Right lobe of liver (tissue), 6 donors: Measurements from ENCODE around the gene ZNF408. TPM values are rescaled to one million over a fixed set of nuclear protein-coding genes. Genes with fewer than 3 reads are reported as not detected.

Source experiments
- ATAC-seq, 4 donors: fragments of 200-7000 bp; cut with Tn5 transposase; one replicate each; pipeline ENCODE4 v1.9.1; 2020; ENCODE audit warnings: mild to moderate bottlenecking in 4 of 4, moderate library complexity in 4 of 4
- DNase-seq, 3 donors: peaks; one replicate each; pipeline ENCODE4 v3.0.0-alpha.2; 2020
- H3K27ac ChIP-seq, 3 donors: fragments of 200-600 bp; one replicate each; pipeline ENCODE4 v1.8.0; 2022
- H3K27me3 ChIP-seq, 2 donors: fragments of 200-600 bp; one replicate each; pipeline ENCODE4 v1.8.0; 2022
- H3K36me3 ChIP-seq, 4 donors: fragments of 200-600 bp; sonication (generic) in 1 of 4; one replicate each; pipeline versions ENCODE4 v1.5.1 to v1.8.0; 2017 to 2022; ENCODE audit warnings: control low read depth in 1 of 4
- H3K4me1 ChIP-seq, 4 donors: fragments of 200-600 bp; sonication (generic) in 1 of 4; one replicate each; pipeline versions ENCODE4 v1.5.1 to v1.8.0; 2017 to 2022; ENCODE audit warnings: control low read depth in 1 of 4
- H3K4me3 ChIP-seq, 3 donors: fragments of 200-600 bp; one replicate each; pipeline ENCODE4 v1.8.0; 2022
- H3K9me3 ChIP-seq, 4 donors: fragments of 200-600 bp; sonication (generic) in 1 of 4; one replicate each; pipeline versions ENCODE4 v1.5.1 to v1.8.0; 2017 to 2022; ENCODE audit warnings: control low read depth in 1 of 4
- CTCF ChIP-seq, 4 donors: fragments of 200-600 bp in 3 of 4; fragments of 450-650 bp in 1 of 4; IDR thresholded peaks; one replicate each; pipeline versions ENCODE4 v1.5.1 to v1.8.0; 2016 to 2022; ENCODE audit warnings: antibody characterized with exemption in 4 of 4, mild to moderate bottlenecking in 2 of 4
- POLR2A ChIP-seq: fragments of 450-650 bp; IDR thresholded peaks from one replicate; pipeline ENCODE4 v1.6.1; 2017; ENCODE audit warnings: antibody characterized with exemption, mild to moderate bottlenecking
- WGBS: methylation state at CpG from one replicate; pipeline ENCODE4 v1.1.6; 2018; ENCODE audit warnings: low coverage, low lambda C conversion rate; ENCODE audit not compliant: insufficient coverage; ENCODE audit errors: missing lambda C conversion rate; 5-methylcytosine and 5-hydroxymethylcytosine counted together
- intact Hi-C, 2 donors: fragments of 100-400 bp; cut with DNase I; formaldehyde crosslinking; loops; one replicate each; pipeline versions ENCODE4 v1.11.2 to v1.14.1; 2022
- total RNA-seq, 6 experiments: library from RNA; depleted of rRNA in 2 of 6; stranded (reverse); fragments of >200 nt in 2 of 6; fragmentation: NEBNext Ultra II Directional in 3 of 6; extraction: Animal tissue kit (Norgen Biotek cat#: 25700) in 3 of 6; gene quantifications; one replicate each; pipeline versions ENCODE4 v1.1.0 to v1.2.4, GENCODE V29; 2016 to 2023
- donor health status: DM: no; HTN: yes; CAD: no.
- donor health status: DM: no; HTN: no; CAD: no.
- donor health status: DM: no; HTN: no; CAD: no.
- donor health status: DM: no; HTN: yes; CAD: no.
- donor health status: DM: no; HTN: yes; CAD: no.

ZNF408 gene
- total RNA-seq, 6 experiments from 2014 or later, result 4.0 to 16.3 (median 6.9) TPM

- TF ChIP-seq CTCF (IDR thresholded peaks at IDR 0.05) (no peak), POLR2A (no peak)
- peak in 2 of 4 donors; percentile 17 to 71 for ATAC-seq
- peak in 2 of 3 donors; percentile 48 to 52 for DNase-seq
- Histone ChIP-seq H3K9me3 (no peaks in the 10 kb centered on the region), H3K27me3 (no peaks in the 10 kb centered on the region), H3K36me3 (peaks cover 12 to 71% (median 36%) of the 10 kb centered on the region in 4 donors), H3K4me1 (no peaks in the 10 kb centered on the region), H3K27ac (no peak overlapping the region), H3K4me3 (no peak overlapping the region)
- intact Hi-C loops, result no loop called here
- 76% methylated on average over 7 of the region's 11 CpGs for WGBS
Observed at GRCh38 chr11:46682773-46683752, 17.8 kb upstream of the ZNF408 start.

DNA sequence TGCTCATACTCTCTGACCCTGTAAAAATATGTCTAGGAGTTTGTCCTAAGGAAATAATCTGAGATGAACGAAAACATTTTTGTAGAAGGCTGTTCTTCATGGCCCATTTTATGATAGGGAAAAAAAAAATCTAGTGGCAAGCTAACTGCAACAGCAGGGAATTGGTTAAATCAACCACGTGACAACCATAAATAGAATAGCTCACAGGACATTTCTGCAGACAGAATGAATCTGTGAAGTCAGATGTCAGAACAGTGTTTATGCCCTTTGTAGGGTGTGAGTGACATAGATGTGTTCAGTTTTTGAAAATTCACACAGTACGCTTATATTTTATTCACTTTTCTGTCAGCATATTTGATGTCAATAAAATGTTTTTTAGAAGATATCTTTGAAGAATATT is 16.5 kb upstream of the ZNF408 start:
- H3K27ac ChIP-seq, result no peak overlapping the region
- no peak for TF ChIP-seq POLR2A
- no peak for TF ChIP-seq CTCF (IDR thresholded peaks at IDR 0.05)
- no peaks in the 10 kb centered on the region for H3K4me1 ChIP-seq
- H3K9me3 ChIP-seq, result no peaks in the 10 kb centered on the region
- peaks cover 11 to 67% (median 35%) of the 10 kb centered on the region in 4 donors for H3K36me3 ChIP-seq
- ATAC-seq, result no peak
- no peaks in the 10 kb centered on the region for H3K27me3 ChIP-seq
- 71% methylated on average over 3 of the region's 3 CpGs for WGBS
- no peak overlapping the region for H3K4me3 ChIP-seq
- intact Hi-C loops, result no loop called here
- DNase-seq, result no peak

GRCh38 chr11:46686886-46687795 is 13.7 kb upstream of the ZNF408 start:
- intact Hi-C loops, result no loop called here
- 65% methylated on average over 12 of the region's 15 CpGs for WGBS
- H3K36me3 ChIP-seq, result peaks cover 11 to 42% (median 21%) of the 10 kb centered on the region in 4 donors
- H3K4me1 ChIP-seq, result no peaks in the 10 kb centered on the region
- H3K27me3 ChIP-seq, result no peaks in the 10 kb centered on the region
- DNase-seq (no peak), ATAC-seq (no peak)
- H3K27ac ChIP-seq, result no peak overlapping the region
- TF ChIP-seq CTCF (IDR thresholded peaks at IDR 0.05) (no peak), POLR2A (no peak)
- no peaks in the 10 kb centered on the region for H3K9me3 ChIP-seq
- H3K4me3 ChIP-seq, result no peak overlapping the region

- WGBS, result 89% methylated on average over 1 of the region's 1 CpG
- no peak for TF ChIP-seq POLR2A
- TF ChIP-seq CTCF (IDR thresholded peaks at IDR 0.05), result no peak
- H3K36me3 ChIP-seq, result peaks cover 11 to 60% (median 37%) of the 10 kb centered on the region in 4 donors
- no peaks in the 10 kb centered on the region for H3K27me3 ChIP-seq
- no peak for DNase-seq
- no peaks in the 10 kb centered on the region for H3K9me3 ChIP-seq
- intact Hi-C loops, result no loop called here
- no peak overlapping the region for H3K4me3 ChIP-seq
- ATAC-seq, result no peak
- peaks cover 0 to 4% (median 1%) of the 10 kb centered on the region in 4 donors for H3K4me1 ChIP-seq
- H3K27ac ChIP-seq, result no peak overlapping the region
Observed at GRCh38 chr11:46690702-46691101, 10.1 kb upstream of the ZNF408 start.
